GM18517 (cell line): Measurements from ENCODE around the gene NDUFV2.
"Not testable (repeated sequence)": the region's sequence is repeated elsewhere in the genome, so short reads cannot be mapped to it uniquely, and the experiment has no call there.

ENCODE experiments used
- ATAC-seq: cut with Tn5 transposase; IDR thresholded peaks from one replicate; pipeline ENCODE4 v1.9.1; 2021; ENCODE audit warnings: mild to moderate bottlenecking, moderate library complexity; ENCODE audit not compliant: unreplicated experiment

NDUFV2 gene

DNA sequence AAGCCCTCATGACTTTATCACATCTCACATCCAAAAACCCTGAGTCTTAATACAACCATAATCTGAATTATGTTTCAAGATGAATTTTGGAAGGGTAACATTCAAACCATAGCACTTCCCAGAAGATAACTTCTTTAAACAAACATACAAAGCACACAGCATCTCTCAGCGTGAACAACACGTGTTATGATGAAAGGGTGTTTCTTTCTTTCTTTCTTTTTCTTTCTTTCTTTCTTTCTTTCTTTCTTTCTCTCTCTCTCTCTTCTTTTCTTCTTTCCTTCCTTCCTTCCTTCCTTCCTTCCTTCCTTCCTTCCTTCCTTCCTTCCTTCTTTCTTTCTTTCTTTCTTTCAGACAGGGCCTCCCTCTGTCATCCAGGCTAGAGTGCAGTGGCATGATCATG lies 13.8 kb upstream of the NDUFV2 start:
- ATAC-seq: not testable (repeated sequence)

DNA sequence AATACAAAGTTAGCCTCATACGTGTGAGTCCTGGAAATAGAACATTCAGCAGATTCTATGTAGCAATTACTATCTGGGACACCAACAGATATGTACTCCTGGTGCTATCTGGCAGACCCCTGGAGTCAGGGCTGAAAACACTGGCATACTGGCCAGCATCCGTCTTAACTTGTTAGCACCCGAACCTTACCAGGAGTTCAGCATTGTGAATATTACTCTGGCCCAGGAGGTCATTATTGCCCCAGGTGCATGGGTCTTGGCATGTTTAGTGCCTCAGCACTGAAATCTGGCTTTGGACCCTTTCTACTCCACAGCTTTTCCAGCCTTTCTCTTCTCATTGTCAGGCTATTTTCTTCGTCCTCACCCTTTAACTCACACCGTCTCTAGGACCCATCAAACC lies 11.9 kb upstream of the NDUFV2 start:
- ATAC-seq: no peak

DNA sequence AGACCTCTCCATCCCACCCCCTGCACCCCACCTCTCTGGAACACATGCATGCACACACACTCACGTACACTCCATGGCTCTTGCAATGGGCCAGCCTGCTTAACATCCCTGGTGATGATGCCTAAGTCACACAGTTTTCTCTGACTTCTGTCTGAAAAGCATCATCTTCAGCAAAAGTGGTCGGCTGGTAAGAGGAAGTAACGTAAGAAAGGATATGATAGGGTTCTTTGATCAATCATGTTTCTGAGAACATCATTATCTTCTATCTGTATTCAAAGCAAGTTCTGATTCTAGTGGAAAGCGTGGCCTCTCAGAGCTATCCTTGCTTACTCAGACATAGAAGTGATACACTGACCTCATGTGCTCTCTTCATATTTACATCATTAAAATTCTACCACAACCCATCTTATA lies 11.4 kb upstream of the NDUFV2 start:
- no peak for ATAC-seq

DNA sequence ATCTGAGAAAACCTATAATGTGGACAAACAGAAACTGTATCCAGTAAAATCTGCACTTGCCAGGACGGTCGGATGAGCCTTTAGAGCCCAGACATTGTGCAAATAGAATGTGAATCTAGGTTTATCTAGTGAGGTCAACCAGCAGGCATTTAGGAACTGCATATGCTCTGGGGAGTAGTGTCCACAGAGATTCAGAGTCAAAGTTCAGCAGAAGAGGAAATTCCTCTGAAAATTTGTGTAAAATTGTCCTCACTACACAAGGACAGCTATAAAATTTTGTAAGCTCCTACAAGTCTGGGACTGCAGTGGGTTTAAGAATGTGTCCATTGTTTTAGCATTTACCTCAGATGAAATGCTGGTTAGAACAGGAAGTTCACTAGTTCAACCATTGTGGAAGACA lies 9.8 kb upstream of the NDUFV2 start:
- ATAC-seq: no peak

DNA sequence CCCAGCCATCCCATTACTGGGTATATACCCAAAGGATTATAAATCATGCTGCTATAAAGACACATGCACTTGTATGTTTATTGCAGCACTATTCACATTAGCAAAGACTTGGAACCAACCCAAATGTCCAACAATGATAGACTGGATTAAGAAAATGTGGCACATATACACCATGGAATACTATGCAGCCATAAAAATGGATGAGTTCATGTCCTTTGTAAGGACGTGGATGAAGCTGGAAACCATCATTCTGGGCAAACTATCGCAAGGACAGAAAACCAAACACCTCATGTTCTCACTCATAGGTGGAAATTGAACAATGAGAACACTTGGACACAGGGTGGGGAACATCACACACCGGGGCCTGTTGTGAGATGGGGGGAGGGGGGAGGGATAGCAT lies 9.4 kb upstream of the NDUFV2 start:
- ATAC-seq: not testable (repeated sequence)

DNA sequence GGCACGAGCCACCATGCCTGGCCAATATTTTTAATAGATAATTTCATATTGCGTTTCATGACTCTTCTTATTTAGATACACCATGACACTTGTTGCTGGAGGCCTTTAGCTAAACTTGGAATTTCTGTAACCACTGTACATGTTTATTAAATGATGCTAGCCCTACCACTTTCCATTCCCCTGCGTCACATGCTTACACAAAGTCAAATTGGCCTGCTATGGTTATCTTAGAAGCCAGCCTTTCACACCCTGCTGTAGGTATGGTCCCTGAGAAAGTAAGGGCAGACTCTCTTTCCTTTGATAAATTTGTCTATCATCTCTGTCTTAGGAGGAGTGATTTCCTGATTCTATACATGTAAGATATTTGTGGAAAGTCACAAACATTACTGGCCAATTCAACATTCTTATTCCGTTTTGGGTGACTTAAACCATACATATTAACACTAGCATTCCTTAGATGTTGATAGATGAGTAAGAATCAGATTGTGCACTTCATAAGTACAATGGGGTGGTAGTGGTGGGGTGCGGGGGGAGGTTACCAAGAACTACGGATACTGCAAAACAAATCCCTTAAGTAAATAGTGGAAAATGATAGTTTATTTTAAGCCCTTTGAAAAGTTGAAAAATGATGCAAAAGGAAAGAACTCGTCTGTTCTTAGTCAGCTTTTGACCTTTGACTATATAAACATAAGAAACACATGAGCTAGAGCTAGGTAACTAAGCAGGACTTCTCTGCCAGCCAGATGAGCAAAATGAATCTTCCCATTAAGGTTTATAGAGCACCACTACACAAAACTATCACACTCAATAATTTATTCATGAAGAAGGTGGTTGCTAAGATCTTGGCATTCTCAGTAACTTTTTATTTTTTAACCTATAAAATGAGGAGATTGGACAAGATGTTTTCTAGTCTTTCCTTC lies 7.9 kb upstream of the NDUFV2 start:
- ATAC-seq: no peak

DNA sequence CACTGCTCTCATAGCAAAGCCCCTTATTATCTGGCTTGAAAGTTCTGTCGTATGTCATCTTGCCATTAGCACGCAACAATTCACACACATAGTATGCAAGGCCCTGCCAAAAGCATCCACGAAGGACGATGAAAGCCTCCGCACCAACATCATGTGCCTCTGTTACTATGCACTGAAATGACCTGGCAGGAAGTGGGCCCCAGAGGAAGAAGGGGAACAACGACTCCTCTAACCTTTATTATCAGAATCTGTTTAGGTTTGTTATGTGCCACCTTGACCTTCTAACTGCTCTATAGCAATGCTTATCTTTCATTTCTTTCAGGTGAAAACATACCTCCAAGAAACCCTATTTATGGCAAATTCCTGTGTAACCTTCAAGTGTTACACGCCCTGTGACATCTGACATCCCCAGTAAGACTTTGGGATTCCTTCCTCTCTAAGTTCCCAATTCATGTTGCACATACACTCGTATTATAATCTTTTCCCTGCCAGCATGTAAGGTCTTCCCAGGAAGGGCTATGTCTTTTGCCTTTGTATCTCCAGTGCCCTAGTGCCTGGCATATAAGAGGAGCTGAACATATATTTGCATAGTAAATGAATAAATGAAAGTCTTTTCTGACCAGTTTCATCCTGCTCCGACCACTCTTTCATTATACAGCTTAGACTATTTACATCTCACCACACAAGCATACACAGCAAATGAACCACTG lies 7.0 kb upstream of the NDUFV2 start:
- peak; percentile 92 for ATAC-seq

DNA sequence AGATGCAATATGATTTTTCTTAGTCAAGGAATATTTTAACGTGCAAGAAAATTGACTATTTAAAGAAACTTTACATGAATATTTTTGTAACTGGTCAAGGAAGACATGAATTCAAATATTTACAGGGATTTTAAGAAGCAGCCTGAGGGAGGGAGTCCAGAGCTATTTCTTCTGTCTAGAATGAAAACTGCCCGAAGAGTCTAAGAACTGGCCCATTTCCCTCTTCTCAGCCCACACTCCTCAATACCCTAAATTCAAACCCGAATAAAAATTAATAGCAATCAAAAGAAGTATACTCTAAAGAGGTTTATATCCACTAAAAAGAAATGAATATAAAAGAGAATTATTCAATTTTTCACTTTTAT lies 6.5 kb upstream of the NDUFV2 start:
- ATAC-seq: peak; percentile 10

DNA sequence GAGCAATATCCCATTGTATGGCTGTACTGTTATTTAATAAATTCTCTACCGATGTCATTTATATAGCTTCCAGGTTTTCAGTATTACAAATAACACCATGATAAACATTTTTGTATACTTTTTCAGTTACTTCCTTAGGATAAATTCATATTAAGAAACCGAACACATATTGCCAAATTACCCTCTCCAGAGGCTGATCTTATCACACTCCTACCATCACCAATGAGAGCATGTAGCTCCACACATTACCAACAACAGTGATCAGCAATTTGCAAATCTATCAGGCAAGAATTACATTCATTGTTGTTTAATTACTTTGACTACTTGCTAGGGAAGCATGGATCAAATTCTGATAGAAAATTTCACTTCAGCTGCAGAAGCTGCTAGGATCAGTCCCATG lies 5.8 kb upstream of the NDUFV2 start:
- ATAC-seq: no peak

DNA sequence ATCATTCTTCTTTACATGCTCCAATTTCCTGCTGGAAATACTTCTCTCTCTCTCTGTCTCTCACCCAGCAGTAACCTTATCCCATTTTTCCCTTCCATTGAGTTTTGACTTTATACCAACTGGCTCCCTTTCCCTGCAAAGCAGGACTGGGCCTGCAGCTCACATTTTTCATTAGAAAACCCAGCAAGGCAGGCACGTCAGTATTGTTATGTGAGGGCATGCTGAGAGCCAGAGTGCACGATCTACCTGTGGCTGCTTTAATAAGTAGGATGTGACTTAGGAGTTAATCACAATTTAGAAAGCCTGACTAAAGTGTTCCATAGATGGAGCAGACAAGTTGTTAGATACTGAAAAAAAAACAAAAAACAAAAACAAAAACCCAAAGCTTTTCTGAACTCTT lies 5.2 kb upstream of the NDUFV2 start:
- ATAC-seq: no peak

DNA sequence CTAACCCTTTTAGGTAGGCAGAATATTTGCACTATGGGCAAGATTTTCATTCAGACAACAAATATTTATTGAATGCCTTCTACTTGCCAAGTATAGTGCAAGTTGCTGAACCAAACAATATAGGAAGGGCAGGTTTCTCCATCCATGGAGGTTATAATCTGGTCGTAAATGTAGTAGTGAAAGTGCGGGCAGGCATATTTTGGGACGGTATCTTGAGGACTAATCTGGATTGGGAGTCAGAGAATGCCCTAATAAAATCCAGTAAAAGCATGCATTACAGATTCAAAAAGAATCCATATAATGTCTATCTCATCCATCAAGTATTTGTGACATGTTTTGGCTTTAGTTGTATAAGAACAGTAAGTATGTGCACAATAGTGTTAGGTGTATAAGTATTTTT lies 1.7 kb upstream of the NDUFV2 start:
- no peak for ATAC-seq

DNA sequence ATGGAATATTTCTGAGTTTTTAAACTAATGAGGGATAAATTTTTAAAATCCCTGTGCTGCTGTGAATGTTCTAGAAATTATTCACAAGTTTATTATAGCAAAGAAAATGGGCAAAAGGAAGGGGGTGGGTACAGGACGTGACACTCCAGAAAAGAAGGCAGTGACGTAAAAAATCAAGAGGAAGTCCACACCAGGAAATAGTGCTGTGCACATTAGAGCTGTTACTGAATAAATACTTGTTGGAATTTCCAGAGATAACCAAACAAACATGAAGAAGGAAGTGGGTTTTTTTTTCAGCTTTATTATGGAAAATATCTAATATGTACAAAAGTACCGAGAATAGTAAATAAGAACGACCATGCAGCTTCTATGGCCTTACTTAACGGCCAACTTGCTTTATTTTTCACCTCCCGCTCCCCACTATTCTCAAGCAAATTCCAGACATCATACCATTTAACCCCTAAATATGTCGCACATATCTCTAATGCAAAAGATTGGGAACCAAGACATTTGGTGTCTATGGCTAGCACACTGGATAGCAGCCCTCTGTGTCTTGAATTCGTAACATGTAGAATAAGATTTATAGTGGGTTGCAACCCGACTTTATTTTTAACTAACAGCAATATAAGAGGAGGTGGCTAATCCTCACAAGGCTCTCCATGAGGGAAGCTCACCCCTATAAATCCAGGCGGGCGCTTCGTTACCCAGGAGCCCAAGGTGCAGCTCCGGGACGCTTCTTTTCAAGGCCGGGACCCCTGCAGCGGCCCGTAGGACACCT lies 580 bp upstream of the NDUFV2 start:
- peak; percentile 19 for ATAC-seq

DNA sequence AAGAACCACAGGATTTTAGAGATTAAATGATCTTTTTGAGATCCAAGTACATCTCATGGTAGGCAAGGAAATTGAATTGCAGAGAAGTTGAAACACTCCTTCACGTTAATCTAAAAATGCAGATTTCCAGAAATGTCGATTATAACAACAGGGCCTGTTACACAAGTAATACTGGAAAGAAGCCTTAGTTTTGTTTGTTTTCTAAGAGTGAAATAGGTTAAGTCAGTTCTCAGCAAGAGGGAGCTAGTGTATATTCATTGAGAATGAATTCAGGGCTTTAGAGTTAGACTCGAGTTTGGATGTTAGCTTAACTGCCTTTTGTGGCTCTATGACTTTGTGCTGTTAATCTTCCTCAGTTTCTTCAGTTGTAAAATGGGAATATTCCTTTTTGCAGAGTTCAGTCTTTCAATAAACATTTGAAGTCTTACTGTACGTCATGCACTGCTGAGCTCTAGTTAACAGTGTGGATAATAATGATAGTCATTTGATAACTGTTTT lies 926 bp downstream of the NDUFV2 start:
- no peak for ATAC-seq

DNA sequence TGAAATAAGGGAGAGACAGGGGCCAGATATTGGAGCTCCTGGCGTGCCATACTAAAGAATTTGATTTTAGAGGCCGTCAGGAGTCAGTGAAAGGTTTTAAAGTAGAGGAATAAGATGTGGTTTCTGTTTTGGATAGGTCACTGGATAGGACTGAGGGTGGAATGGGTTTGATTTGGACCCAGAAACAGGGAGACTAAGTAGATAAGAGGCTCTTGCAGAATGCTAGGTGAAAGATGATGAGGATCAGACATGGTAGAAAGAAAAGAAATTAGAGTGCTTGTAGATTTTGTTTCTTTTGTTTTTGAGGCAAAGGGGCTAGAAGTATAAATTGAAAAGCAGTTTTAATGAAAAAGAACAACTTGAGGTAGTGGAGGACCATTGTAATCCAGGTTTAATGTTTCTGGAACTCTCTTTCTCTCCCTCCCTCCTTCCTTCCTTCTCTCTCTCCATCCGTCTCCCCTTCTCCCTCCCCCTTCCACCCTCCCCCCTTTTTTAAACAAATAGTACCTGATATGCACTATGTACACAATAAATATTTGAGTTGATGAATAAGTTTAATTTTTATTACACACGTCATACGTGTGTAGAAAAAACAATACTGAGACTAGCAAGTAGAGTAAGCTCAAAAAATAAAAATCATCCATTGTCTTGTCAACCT lies 1.9 kb downstream of the NDUFV2 start:
- ATAC-seq: no peak

DNA sequence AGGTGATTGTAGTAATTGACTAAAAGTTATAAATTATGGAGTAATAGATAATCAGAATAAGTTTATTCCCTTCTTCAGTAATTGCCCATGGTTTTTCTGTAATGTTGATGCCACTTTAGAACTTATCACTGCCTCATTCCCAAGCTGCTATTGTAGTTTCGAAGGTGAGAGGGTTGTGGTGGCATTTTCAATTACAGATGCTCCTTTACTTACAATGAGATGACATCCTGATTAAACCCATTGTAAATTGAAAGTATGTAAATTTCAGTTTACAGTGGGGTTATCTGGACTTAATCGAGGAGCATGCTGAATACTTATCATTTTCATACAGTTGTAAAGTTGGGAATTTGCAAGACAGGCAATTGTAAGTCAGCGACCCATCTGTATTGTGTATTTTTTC lies 2.9 kb downstream of the NDUFV2 start:
- ATAC-seq: no peak

DNA sequence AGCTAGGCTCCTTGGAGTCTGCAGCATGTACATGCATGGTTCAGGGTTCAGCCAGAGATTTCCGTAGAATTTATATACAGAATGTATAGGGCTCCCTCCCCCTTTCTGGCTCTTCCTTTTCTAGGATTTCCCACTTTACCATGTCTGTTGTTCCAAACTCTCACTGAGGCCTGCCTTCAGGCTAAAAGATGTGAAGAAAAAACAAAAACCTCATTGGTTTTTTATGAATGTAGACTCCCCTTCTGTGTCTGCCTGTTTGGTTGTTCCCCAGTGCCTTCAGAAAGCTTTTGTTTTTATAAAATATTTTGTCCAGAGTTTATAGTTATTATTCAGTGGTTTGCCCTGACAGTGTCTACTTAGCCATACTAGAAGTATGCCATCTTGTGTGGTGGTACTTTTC lies 3.6 kb downstream of the NDUFV2 start:
- ATAC-seq: no peak

DNA sequence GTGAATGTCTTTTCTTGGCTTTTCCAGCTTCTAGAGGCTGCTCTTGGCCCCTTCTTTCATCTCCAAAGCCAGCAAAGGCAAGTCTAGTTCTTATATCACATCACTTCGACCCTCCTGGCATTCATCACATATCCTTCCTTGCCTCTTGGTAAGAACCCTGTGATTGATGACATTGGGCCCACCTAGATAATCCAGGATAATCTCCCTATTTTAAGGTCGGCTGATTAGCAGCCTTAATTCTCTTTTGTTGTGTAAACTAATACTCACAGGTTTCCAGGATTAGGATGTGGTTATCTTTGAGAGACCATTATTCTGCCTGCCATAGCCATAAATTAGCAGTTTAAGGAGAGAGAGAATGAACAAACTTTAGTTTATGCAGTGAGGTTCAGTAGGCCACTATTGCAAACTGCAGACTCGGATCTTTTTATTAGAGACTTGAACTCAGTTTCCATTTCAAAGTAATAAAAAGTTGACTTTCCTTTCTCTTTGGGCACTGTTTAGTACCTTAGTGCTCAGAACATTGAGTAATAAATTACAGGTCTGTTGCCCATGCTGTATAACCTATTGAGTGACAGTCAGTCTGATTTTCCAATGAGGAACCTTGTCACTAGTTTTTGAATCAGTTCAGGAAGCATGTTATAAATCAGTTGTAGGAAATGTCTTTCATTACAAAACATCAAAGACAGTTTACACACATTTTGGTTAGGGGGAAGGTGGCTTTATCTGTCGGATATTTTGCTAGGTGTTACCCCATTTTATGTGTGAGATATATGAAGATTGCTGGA lies 4.5 kb downstream of the NDUFV2 start:
- no peak for ATAC-seq

DNA sequence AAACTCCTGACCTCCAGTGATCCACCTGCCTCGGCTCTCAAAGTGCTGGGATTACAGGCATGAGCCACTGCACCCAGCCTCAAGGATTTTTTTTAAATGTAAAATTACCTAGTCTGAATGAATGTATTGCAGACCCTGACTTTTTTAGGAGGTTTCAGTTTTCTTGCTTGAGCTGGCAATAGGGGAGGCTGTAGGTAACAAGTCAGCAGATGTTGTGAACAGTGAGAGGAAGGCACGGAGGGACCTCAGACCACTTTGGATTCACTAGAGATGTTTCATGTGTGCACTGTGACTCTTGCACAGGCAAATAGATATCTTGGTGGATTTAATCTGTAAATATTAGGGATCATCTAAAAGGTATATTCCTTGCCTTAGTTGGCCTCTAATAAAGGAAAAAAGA lies 6.4 kb downstream of the NDUFV2 start:
- no peak for ATAC-seq

DNA sequence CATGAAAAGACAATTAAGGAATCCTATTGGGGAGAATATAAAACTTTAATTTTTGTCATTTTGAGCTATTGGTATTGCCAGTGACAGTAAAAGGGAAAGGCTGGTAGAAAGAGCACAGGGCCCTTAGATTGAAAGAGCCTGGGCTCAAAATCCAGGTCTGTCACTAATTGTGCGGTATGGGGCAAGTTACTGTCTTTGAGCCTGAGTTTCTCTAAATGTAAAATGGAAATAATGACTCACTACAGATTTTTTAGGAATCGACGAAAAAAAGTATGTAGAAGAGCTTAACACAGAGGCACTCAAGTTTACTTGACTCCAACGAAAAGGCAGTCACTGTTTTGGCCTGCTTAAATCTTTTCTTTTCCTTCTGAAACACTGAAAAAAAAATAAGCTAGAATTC lies 7.0 kb downstream of the NDUFV2 start:
- ATAC-seq: no peak

DNA sequence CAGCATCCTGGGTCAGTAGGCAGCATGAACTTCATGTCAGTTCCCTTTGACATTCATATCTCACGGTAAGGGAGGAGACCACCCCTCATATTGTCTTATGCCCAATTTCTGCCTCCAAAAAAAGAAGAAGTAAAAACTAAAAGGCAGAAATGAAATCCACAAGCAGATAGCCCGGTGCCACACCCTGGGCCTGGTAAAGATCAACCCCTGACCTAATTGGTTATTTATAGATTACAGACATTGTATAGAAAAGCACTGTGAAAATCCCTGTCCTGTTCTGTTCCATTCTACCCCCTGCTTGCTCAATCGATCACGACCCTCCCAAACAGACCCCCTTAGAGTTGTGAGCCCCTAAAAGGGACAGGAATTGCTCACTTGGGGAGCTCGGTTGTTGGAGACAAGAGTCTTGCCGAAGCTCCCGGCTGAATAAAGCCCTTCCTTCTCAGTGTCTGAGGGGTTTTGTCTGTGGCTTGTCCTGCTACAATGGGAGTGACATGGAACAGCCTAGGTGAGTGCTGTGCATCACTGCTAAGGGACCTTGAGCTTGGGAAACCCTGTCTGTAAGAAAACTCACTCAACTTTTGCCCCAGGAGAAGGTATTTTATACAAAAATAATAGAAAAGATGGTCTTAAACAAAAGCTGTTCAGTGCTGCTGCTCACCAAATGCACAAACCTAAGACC lies 11.1 kb downstream of the NDUFV2 start:
- no peak for ATAC-seq
